H1 (cell line): ENCODE data around the gene GNAO1. TPM values are rescaled to one million over a fixed set of nuclear protein-coding genes. Genes with fewer than 3 reads are reported as not detected.
A peak's percentile ranks its signal among the peaks of the same experiment; 100 is the strongest.

Source experiments
- CTCF ChIA-PET: fragments of 300-600 bp; sonication (Branson Sonifier 250); formaldehyde crosslinking; loops from one replicate; lab custom pipeline; 2021; ENCODE audit not compliant: partially characterized antibody; lab: Charles Lee
- POLR2A ChIA-PET: fragments of 300-600 bp; sonication (Branson Sonifier 250); formaldehyde crosslinking; loops from one replicate; lab custom pipeline; 2021; ENCODE audit warnings: inconsistent platforms; ENCODE audit not compliant: partially characterized antibody; lab: Charles Lee
- DNase-seq, 2 experiments: peaks; one replicate each; pipeline versions ENCODE4 v3.0.0 to v3.0.0-alpha.2; 2010 to 2022; ENCODE audit warnings: low spot score in 2 of 2, low read depth in 1 of 2, mixed read lengths in 1 of 2
- FAIRE-seq: peaks from 2 replicates; lab custom pipeline; 2011; peaks lifted over from hg19 to GRCh38; lab: Jason Lieb, UNC
- H2AFZ ChIP-seq: 2 replicates; pipeline ENCODE4 v1.8.1; 2012; ENCODE audit warnings: low read length, inconsistent platforms
- H2AK5ac ChIP-seq: 2 replicates; pipeline ENCODE4 v1.6.1; 2013; ENCODE audit warnings: low read depth, low read length
- H2BK120ac ChIP-seq: replicated peaks from 2 replicates; pipeline ENCODE3; 2013; ENCODE audit warnings: low read depth, low read length, inconsistent platforms
- H2BK12ac ChIP-seq: 2 replicates; pipeline ENCODE4 v1.6.1; 2013; ENCODE audit warnings: low read depth, low read length
- H2BK15ac ChIP-seq: 2 replicates; pipeline ENCODE4 v1.6.1; 2013; ENCODE audit warnings: low read length
- H2BK20ac ChIP-seq: 2 replicates; pipeline ENCODE4 v1.6.1; 2013; ENCODE audit warnings: low read length
- H2BK5ac ChIP-seq: 2 replicates; pipeline ENCODE4 v1.6.1; 2013; ENCODE audit warnings: low read depth, low read length
- H3K14ac ChIP-seq: 2 replicates; pipeline ENCODE4 v1.6.1; 2013; ENCODE audit warnings: inconsistent platforms; ENCODE audit not compliant: insufficient read length
- H3K18ac ChIP-seq: 2 replicates; pipeline ENCODE4 v1.6.1; 2013; ENCODE audit warnings: low read length; ENCODE audit errors: extremely low read depth
- H3K23ac ChIP-seq: 2 replicates; pipeline ENCODE4 v1.6.1; 2013; ENCODE audit warnings: inconsistent platforms; ENCODE audit not compliant: insufficient read length
- H3K23me2 ChIP-seq: 2 replicates; pipeline ENCODE4 v1.6.1; 2013; ENCODE audit warnings: low read depth, low read length
- H3K27ac ChIP-seq: 2 replicates; pipeline ENCODE4 v1.6.1; 2011; ENCODE audit warnings: low read depth, low read length, inconsistent platforms
- H3K27me3 ChIP-seq, 4 experiments: replicated peaks in 1 of 4; 1 replicate in 1 of 4; 2 replicates in 3 of 4; pipeline versions ENCODE4 v1.6.1 to v1.8.1; 2011 to 2013; ENCODE audit warnings: low read length in 3 of 4, mild to moderate bottlenecking in 3 of 4, inconsistent platforms in 2 of 4, mixed read lengths in 2 of 4, moderate library complexity in 1 of 4; ENCODE audit not compliant: control insufficient read depth in 3 of 4, insufficient read depth in 3 of 4; ENCODE audit errors: extremely low read depth in 1 of 4
- H3K36me3 ChIP-seq, 4 experiments: 2 replicates each; pipeline versions ENCODE4 v1.6.1 to v1.8.1; 2011 to 2013; ENCODE audit warnings: mild to moderate bottlenecking in 4 of 4, low read length in 3 of 4, moderate library complexity in 2 of 4, control low read depth in 1 of 4, inconsistent platforms in 1 of 4; ENCODE audit not compliant: insufficient read depth in 4 of 4, control insufficient read depth in 2 of 4
- H3K4ac ChIP-seq: replicated peaks from 2 replicates; pipeline ENCODE3; 2013; ENCODE audit warnings: low read length, low read depth, mixed read lengths, inconsistent platforms; ENCODE audit not compliant: insufficient read length
- H3K4me1 ChIP-seq, 4 experiments: replicated peaks in 1 of 4; 1 replicate in 1 of 4; 2 replicates in 3 of 4; pipeline versions ENCODE4 v1.6.1 to v1.8.1; 2011 to 2013; ENCODE audit warnings: low read length in 3 of 4, inconsistent platforms in 2 of 4, mixed read lengths in 1 of 4; ENCODE audit not compliant: insufficient read depth in 4 of 4, control insufficient read depth in 3 of 4
- H3K4me2 ChIP-seq, 2 experiments: 2 replicates each; pipeline versions ENCODE4 v1.6.1 to v1.8.1; 2011 to 2013; ENCODE audit warnings: low read depth in 2 of 2, low read length in 2 of 2, control low read depth in 1 of 2, inconsistent platforms in 1 of 2, mild to moderate bottlenecking in 1 of 2; ENCODE audit not compliant: insufficient read depth in 1 of 2
- H3K4me3 ChIP-seq, 4 experiments: fragments of 200-600, 300-600 bp in 1 of 4; sonication (generic), shearing (Covaris generic), sonication (Bioruptor Twin) in 1 of 4; 2 replicates each; pipeline versions ENCODE4 v1.5.1 to v1.8.1; 2011 to 2016; ENCODE audit warnings: low read length in 4 of 4, low read depth in 3 of 4, control low read depth in 2 of 4, inconsistent platforms in 2 of 4, mild to moderate bottlenecking in 2 of 4, mixed read lengths in 1 of 4, moderate library complexity in 1 of 4; ENCODE audit not compliant: insufficient read depth in 2 of 4; ENCODE audit errors: extremely low read depth in 1 of 4
- H3K56ac ChIP-seq: replicated peaks from 2 replicates; pipeline ENCODE3; 2013; ENCODE audit warnings: low read depth, mild to moderate bottlenecking, mixed read lengths, low read length, inconsistent platforms; ENCODE audit not compliant: insufficient read length
- H3K79me1 ChIP-seq: 2 replicates; pipeline ENCODE4 v1.6.1; 2013; ENCODE audit warnings: low read depth, low read length, control low read depth
- H3K79me2 ChIP-seq, 2 experiments: 2 replicates each; pipeline versions ENCODE4 v1.6.1 to v1.8.1; 2012 to 2013; ENCODE audit warnings: low read length in 2 of 2, mild to moderate bottlenecking in 2 of 2, inconsistent platforms in 1 of 2; ENCODE audit not compliant: insufficient read depth in 2 of 2, control insufficient read depth in 1 of 2
- H3K9ac ChIP-seq, 4 experiments: replicated peaks in 1 of 4; 1 replicate in 1 of 4; 2 replicates in 3 of 4; pipeline versions ENCODE4 v1.6.1 to v1.8.1; 2011 to 2013; ENCODE audit warnings: low read depth in 3 of 4, low read length in 3 of 4, control low read depth in 2 of 4, mild to moderate bottlenecking in 2 of 4, moderate library complexity in 2 of 4, inconsistent platforms in 1 of 4; ENCODE audit errors: extremely low read depth in 1 of 4
- H3K9me3 ChIP-seq, 2 experiments: 2 replicates each; pipeline versions ENCODE4 v1.6.1 to v1.8.1; 2012 to 2013; ENCODE audit warnings: mild to moderate bottlenecking in 2 of 2, moderate library complexity in 2 of 2, control low read depth in 1 of 2, inconsistent platforms in 1 of 2, low read depth in 1 of 2, low read length in 1 of 2, mixed read lengths in 1 of 2; ENCODE audit not compliant: insufficient read depth in 2 of 2
- H4K20me1 ChIP-seq, 2 experiments: replicated peaks in 1 of 2; 2 replicates each; pipeline versions ENCODE3 to v1.8.1; 2011 to 2013; ENCODE audit warnings: inconsistent platforms in 2 of 2, low read length in 2 of 2, mild to moderate bottlenecking in 1 of 2; ENCODE audit not compliant: insufficient read depth in 2 of 2, control insufficient read depth in 1 of 2
- H4K5ac ChIP-seq: 2 replicates; pipeline ENCODE4 v1.6.1; 2013; ENCODE audit warnings: low read length, low read depth, mixed read lengths, inconsistent platforms; ENCODE audit not compliant: insufficient read length
- H4K8ac ChIP-seq: 2 replicates; pipeline ENCODE4 v1.8.0; 2013; ENCODE audit warnings: mild to moderate bottlenecking, moderate library complexity, low read length, inconsistent platforms; ENCODE audit not compliant: insufficient read depth; ENCODE audit errors: extremely low read depth
- H4K91ac ChIP-seq: replicated peaks from 2 replicates; pipeline ENCODE3; 2013; ENCODE audit warnings: low read length, mixed read lengths, inconsistent platforms; ENCODE audit not compliant: insufficient read length
- ASH2L ChIP-seq: fragments of 200-600, 300-600 bp; sonication (generic); IDR thresholded peaks from one replicate; pipeline ENCODE4 v1.7.1; 2017; ENCODE audit warnings: low read length
- EP300 ChIP-seq, 2 experiments: IDR thresholded peaks; 1 replicate in 1 of 2; 2 replicates in 1 of 2; pipeline ENCODE4 v1.6.1; 2011 to 2012; ENCODE audit warnings: low read depth in 2 of 2, low read length in 2 of 2, mild to moderate bottlenecking in 2 of 2, borderline replicate concordance in 1 of 2, inconsistent platforms in 1 of 2, moderate library complexity in 1 of 2
- GTF2F1 ChIP-seq: IDR thresholded peaks from 2 replicates; pipeline ENCODE4 v1.6.1; 2012; ENCODE audit warnings: low read depth, low read length, improper control_type of control experiment, borderline replicate concordance
- JUN ChIP-seq: IDR thresholded peaks from 2 replicates; pipeline ENCODE4 v1.6.1; 2011; ENCODE audit warnings: low read depth, mild to moderate bottlenecking, improper control_type of control experiment, low read length
- NANOG ChIP-seq: IDR thresholded peaks from 2 replicates; pipeline ENCODE4 v1.6.1; 2011; ENCODE audit warnings: low read length, low read depth, mild to moderate bottlenecking, inconsistent platforms; ENCODE audit not compliant: insufficient read depth, poor library complexity, severe bottlenecking
- POLR2AphosphoS5 ChIP-seq: IDR thresholded peaks from 2 replicates; pipeline ENCODE4 v1.6.1; 2011; ENCODE audit warnings: low read depth, low read length
- RFX5 ChIP-seq: IDR thresholded peaks from 2 replicates; pipeline ENCODE4 v1.6.1; 2011; ENCODE audit warnings: low read depth, low read length, improper control_type of control experiment, borderline replicate concordance
- SAP30 ChIP-seq: fragments of 300-600 bp; sonication (generic); IDR thresholded peaks from 2 replicates; pipeline ENCODE4 v1.7.1; 2012; ENCODE audit warnings: low read length, moderate library complexity, mild to moderate bottlenecking, inconsistent platforms; ENCODE audit not compliant: insufficient read depth, insufficient replicate concordance
- SIN3A ChIP-seq, 2 experiments: IDR thresholded peaks in 1 of 2; conservative IDR thresholded peaks in 1 of 2; 2 replicates each; pipeline ENCODE4 v1.6.1; 2011 to 2012; ENCODE audit warnings: low read length in 2 of 2, improper control_type of control experiment in 1 of 2, low read depth in 1 of 2, mild to moderate bottlenecking in 1 of 2
- SIX5 ChIP-seq: IDR thresholded peaks from 2 replicates; pipeline ENCODE4 v1.6.1; 2011; ENCODE audit warnings: mild to moderate bottlenecking, low read depth, low read length
- SP4 ChIP-seq: IDR thresholded peaks from 2 replicates; pipeline ENCODE4 v1.6.1; 2012; ENCODE audit warnings: low read length, inconsistent platforms
- TAF7 ChIP-seq: optimal IDR thresholded peaks from 2 replicates; pipeline ENCODE3; 2011; ENCODE audit warnings: low read depth, mild to moderate bottlenecking, inconsistent platforms, low read length, moderate library complexity, borderline replicate concordance
- WGBS, 2 experiments: shearing (Covaris generic) in 1 of 2; methylation state at CpG; one replicate each; pipeline versions ENCODE4 v1.1.6 to v1.1.7; 2013 to 2015; ENCODE audit warnings: low lambda C conversion rate in 2 of 2, mixed read lengths in 2 of 2, inconsistent platforms in 1 of 2, low coverage in 1 of 2, missing lambda C conversion rate in 1 of 2; ENCODE audit not compliant: insufficient replicate concordance in 2 of 2, insufficient coverage in 1 of 2, insufficient read length in 1 of 2; ENCODE audit errors: extremely low coverage in 1 of 2, missing lambda C conversion rate in 1 of 2; 5-methylcytosine and 5-hydroxymethylcytosine counted together
- polyA plus RNA-seq, 7 experiments: library from polyadenylated mRNA; depleted of rRNA in 3 of 7; stranded (reverse) in 5 of 7; unstranded in 2 of 7; fragments of >200 nt in 5 of 7; fragments of 200-250 nt in 2 of 7; gene quantifications; 1 replicate in 5 of 7; 2 replicates in 1 of 7; 4 replicates in 1 of 7; pipeline versions ENCODE4 v1.2.1 to v1.2.3, GENCODE V29; 2011 to 2013; ENCODE audit warnings: missing spikeins in 2 of 7, mixed read lengths in 2 of 7
- total RNA-seq: library from RNA; stranded (reverse); fragmentation: NEBNext Ultra II Directional; extraction: Animal tissue kit (Norgen Biotek cat#: 25700); gene quantifications from 2 replicates; pipeline ENCODE4 v1.2.1, GENCODE V29; 2021

The GNAO1 gene
- total and polyA plus RNA-seq, 2 of the 8 experiments (the other 6 are each of a cell fraction or from before 2014, with no cell fraction given), result 6.7 to 34.4 TPM

- no peak overlapping the region for H3K9ac ChIP-seq
- no peak overlapping the region for H2BK120ac ChIP-seq
- no peak overlapping the region; the same call in 1 of the 2 replicates for H3K18ac ChIP-seq
- H4K5ac ChIP-seq, result no peak overlapping the region
- 72% methylated on average over 10 of the region's 10 CpGs; no CpG with 5 or more reads in 1 of the 2 experiments for WGBS, 2 experiments
- no peak overlapping the region for H3K27ac ChIP-seq
- H3K14ac ChIP-seq, result no peak overlapping the region
- H2AFZ ChIP-seq, result no peak overlapping the region
- H3K9me3 ChIP-seq, result no peaks in the 10 kb centered on the region
- no peak overlapping the region for H4K91ac ChIP-seq
- no peak for DNase-seq
- no peak overlapping the region for H2BK20ac ChIP-seq
- no peak overlapping the region for H2BK15ac ChIP-seq
- peak overlapping the region in 1 of 2 experiments; percentile 27; a peak in 1 of 4 replicates for H3K4me2 ChIP-seq
- no peaks in the 10 kb centered on the region for H3K27me3 ChIP-seq
- H3K36me3 ChIP-seq, result no peaks in the 10 kb centered on the region
- no peaks in the 10 kb centered on the region for H3K23me2 ChIP-seq
- no peak overlapping the region; the same call in 1 of the 2 replicates for H2BK12ac ChIP-seq
- H4K8ac ChIP-seq, result no peak overlapping the region
- ChIA-PET CTCF (interaction anchor here (1.0 to 1.6 kb wide), 3 partner anchors 19 to 89 kb away, joined by 3 to 6 read pairs (median 3); no protein-coding TSS in a partner anchor), POLR2A (interaction anchor here (0.7 kb wide), 1 partner anchor 12 kb away, joined by 3 read pairs; no protein-coding TSS in a partner anchor)
- H2BK5ac ChIP-seq, result no peak overlapping the region
- peaks cover 0 to 6% (median 3%) of the 10 kb centered on the region in 4 experiments; a peak in 2 of 7 replicates for H3K4me1 ChIP-seq
- H2AK5ac ChIP-seq, result no peak overlapping the region
- no peak overlapping the region for H3K23ac ChIP-seq
- H3K56ac ChIP-seq, result no peak overlapping the region
- H3K4me3 ChIP-seq, result no peak overlapping the region
- FAIRE-seq, result no peak
- no peak overlapping the region for H3K4ac ChIP-seq
- no peaks in the 10 kb centered on the region; the same call in 1 of the 2 replicates for H3K79me1 ChIP-seq
- H4K20me1 ChIP-seq, result peaks cover 2 to 3% of the 10 kb centered on the region in 2 experiments
- H3K79me2 ChIP-seq, result peaks cover 0 to 4% of the 10 kb centered on the region in 2 experiments; a peak in 1 of 4 replicates
- TF ChIP-seq SP4 (no peak), TAF7 (no peak), JUN (no peak), NANOG (no peak), SAP30 (no peak), SIN3A (conservative IDR thresholded peaks at IDR 0.05 in 1 of 2, IDR thresholded peaks at IDR 0.05 in 1 of 2; ENCODE audit: low read depth in 1 of 2, low read length in 2 of 2) (no peak), EP300 (IDR thresholded peaks at IDR 0.05; ENCODE audit: borderline replicate concordance in 1 of 2, low read depth in 2 of 2, low read length in 2 of 2) (no peak), ASH2L (no peak), POLR2AphosphoS5 (no peak), GTF2F1 (no peak), SIX5 (no peak), RFX5 (no peak)
Observed at GRCh38 chr16:56222474-56222997, 31.2 kb downstream of the GNAO1 start.
